NB4 (cell line): ENCODE data around the gene TMEFF1.

Experiments used
- DNase-seq: peaks from one replicate; pipeline ENCODE4 v3.0.0; 2010; ENCODE audit warnings: low read depth
- H3K4me3 ChIP-seq: one replicate; pipeline ENCODE4 v1.5.1; 2011; ENCODE audit warnings: mild to moderate bottlenecking, low read depth, low read length, moderate library complexity
- CTCF ChIP-seq: IDR thresholded peaks from one replicate; pipeline ENCODE4 v1.5.1; 2012; ENCODE audit warnings: low read depth, low read length
- MYC ChIP-seq: IDR thresholded peaks from 2 replicates; pipeline ENCODE4 v1.6.1; 2011; ENCODE audit warnings: low read depth, low read length
- POLR2A ChIP-seq: IDR thresholded peaks from 2 replicates; pipeline ENCODE4 v1.6.1; 2011; ENCODE audit warnings: mild to moderate bottlenecking; ENCODE audit not compliant: insufficient read length; ENCODE audit errors: extremely low read depth
- TF ChIP-seq, protein P1 (sequence below): IDR thresholded peaks from 2 replicates; pipeline ENCODE4 v1.6.1; 2011; ENCODE audit warnings: low read depth, low read length

The TMEFF1 gene

DNA sequence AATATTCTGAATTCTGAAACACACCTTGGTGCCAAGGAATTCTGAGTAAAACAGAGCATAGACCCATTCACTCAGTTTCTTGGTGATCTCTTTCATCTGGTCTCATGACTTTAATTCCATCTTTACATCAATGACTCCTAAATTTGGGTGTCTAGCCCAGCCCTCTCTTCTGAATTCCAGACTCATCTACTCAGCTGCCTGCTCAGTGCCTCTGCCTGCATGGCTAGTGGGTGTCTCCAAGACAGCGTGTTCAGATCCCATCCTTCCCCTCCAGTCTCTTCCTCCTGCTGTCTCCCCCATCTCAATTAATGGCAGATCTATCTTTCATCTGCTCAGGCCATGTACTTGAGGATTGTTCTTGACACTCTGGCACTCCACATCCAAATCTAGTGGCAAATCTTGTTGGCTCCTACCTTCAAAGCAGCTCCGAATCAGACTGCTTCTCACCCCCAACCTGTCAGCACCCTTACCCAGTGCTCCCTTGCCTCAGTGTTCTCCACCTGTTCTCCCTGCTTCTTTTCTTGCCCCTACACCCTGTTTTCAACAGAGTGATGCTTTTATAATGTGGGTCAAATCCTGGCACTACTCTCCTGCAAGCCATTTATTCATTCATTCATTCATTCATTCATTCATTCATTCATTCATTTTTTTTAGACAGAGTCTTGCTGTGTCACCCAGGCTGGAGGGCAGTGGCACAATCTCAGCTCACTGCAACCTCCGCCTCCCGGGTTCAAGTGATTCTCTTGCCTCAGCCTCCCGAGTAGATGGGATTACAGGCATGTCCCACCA lies 110.3 kb downstream of the TMEFF1 start:
- DNase-seq, result no peak
- no peak overlapping the region for H3K4me3 ChIP-seq
- TF ChIP-seq POLR2A (no peak), MYC (no peak), CTCF (no peak)
- TF ChIP-seq, protein P1, sequence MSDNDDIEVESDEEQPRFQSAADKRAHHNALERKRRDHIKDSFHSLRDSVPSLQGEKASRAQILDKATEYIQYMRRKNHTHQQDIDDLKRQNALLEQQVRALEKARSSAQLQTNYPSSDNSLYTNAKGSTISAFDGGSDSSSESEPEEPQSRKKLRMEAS, result no peak

- TF ChIP-seq, protein P1, result no peak
- no peak for TF ChIP-seq CTCF
- no peak for TF ChIP-seq POLR2A
- TF ChIP-seq MYC, result no peak
- H3K4me3 ChIP-seq, result no peak overlapping the region
- DNase-seq, result no peak
Measured at GRCh38 chr9:100584951-100585350, 112.0 kb downstream of the TMEFF1 start.

GRCh38 chr9:100586093-100586492 lies 113.1 kb downstream of the TMEFF1 start:
- no peak for DNase-seq
- H3K4me3 ChIP-seq, result no peak overlapping the region
- TF ChIP-seq MYC (no peak), POLR2A (no peak), CTCF (no peak)
- TF ChIP-seq, protein P1, result no peak

DNA sequence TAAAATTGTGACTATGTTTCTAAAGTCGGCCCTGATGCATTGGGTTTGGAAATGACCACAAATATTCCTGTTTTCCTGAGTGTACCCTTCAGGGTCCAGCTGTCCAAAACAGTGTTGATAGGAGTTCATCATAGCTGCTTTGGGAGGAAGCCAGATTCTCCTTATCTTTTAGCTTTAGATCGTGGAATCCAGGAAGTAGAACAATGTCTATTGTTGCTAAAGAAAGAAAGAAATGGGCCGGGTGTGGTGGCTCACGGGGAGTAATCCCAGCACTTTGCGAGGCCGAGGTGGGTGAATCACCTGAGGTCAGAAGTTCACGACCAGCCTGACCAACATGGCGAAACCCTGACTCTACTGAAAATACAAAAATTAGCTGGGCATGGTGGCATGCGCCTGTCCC lies 114.4 kb downstream of the TMEFF1 start:
- no peak overlapping the region for H3K4me3 ChIP-seq
- TF ChIP-seq CTCF (no peak), MYC (no peak), POLR2A (no peak)
- TF ChIP-seq, protein P1, result no peak
- no peak for DNase-seq

DNA sequence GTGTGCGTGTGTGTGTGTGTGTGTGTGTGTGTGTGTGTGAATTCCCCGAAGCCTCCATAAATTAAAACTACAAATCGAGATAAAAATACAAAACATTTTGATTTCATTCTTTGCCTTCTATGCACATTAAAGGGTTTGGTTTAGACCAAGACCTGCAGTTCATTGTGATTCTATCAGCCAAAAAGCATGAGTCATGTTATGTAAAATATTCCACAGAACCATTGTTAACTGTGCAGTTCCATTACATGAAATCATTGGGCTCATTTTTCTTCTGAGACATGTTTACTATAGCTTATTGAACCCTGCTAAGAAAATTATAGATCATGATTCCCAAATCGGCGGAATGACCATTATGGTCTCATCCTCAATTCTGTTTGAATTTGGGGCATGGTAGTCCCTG lies 116.6 kb downstream of the TMEFF1 start:
- TF ChIP-seq CTCF, result no peak
- no peak for TF ChIP-seq MYC
- TF ChIP-seq, protein P1, result no peak
- no peak for TF ChIP-seq POLR2A
- no peak overlapping the region for H3K4me3 ChIP-seq
- no peak for DNase-seq
